ENCODE results near the gene MTLN. TPM values are rescaled to one million over a fixed set of nuclear protein-coding genes. Genes with fewer than 3 reads are reported as not detected.
A peak's percentile ranks its signal among the peaks of the same experiment; 100 is the strongest.

The MTLN gene
- total and polyA plus RNA-seq, 2 of the 8 experiments (the other 6 are each of a cell fraction or from before 2014, with no cell fraction given) = 38.6 to 104 TPM

GRCh38 chr2:110211938-110212858 lies at the start of gene MTLN (continued):
- TF ChIP-seq SIN3A (conservative IDR thresholded peaks at IDR 0.05 in 1 of 2, IDR thresholded peaks at IDR 0.05 in 1 of 2; ENCODE audit: low read depth in 1 of 2, low read length in 2 of 2) = peak; percentile 80 to 93; a peak in 3 of 4 replicates
- TF ChIP-seq JUND (IDR thresholded peaks at IDR 0.05; ENCODE audit: low read length) = no peak
- TF ChIP-seq TEAD4 (IDR thresholded peaks at IDR 0.05; ENCODE audit: low read depth, low read length) = no peak
- TF ChIP-seq MAFK (IDR thresholded peaks at IDR 0.05; ENCODE audit: low read depth, low read length) = no peak
- no peak for TF ChIP-seq SRF (IDR thresholded peaks at IDR 0.05; ENCODE audit: low read depth, low read length)
- TF ChIP-seq KDM1A (IDR thresholded peaks at IDR 0.05; ENCODE audit: borderline replicate concordance, low read length) = no peak
- no peak for TF ChIP-seq TCF12 (IDR thresholded peaks at IDR 0.05; ENCODE audit: low read depth, low read length)
- no peak for TF ChIP-seq SUZ12 (IDR thresholded peaks at IDR 0.05; ENCODE audit: low read length)
- no peak for TF ChIP-seq JUN (IDR thresholded peaks at IDR 0.05; ENCODE audit: low read depth, low read length)
- 0 out of 4 replicates have a peak, but pooled peaks of 1 of the 2 experiments have one; percentile 29 for TF ChIP-seq HDAC2 (IDR thresholded peaks at IDR 0.05; ENCODE audit: borderline replicate concordance in 1 of 2, low read depth in 2 of 2, low read length in 2 of 2)
- TF ChIP-seq TAF1 (IDR thresholded peaks at IDR 0.05; ENCODE audit: low read depth, low read length) = peak; percentile 87
- no peak for TF ChIP-seq HDAC6 (IDR thresholded peaks at IDR 0.05; ENCODE audit: low read depth, low read length)
- TF ChIP-seq SAP30 (IDR thresholded peaks at IDR 0.05; ENCODE audit: insufficient read depth, insufficient replicate concordance, low read length) = no peak
- TF ChIP-seq GABPA (IDR thresholded peaks at IDR 0.05; ENCODE audit: borderline replicate concordance, insufficient read depth, low read length) = no peak
- no peak for TF ChIP-seq RFX5 (IDR thresholded peaks at IDR 0.05; ENCODE audit: borderline replicate concordance, low read depth, low read length)
- no peak for TF ChIP-seq GTF2F1 (IDR thresholded peaks at IDR 0.05; ENCODE audit: borderline replicate concordance, low read depth, low read length)
- TF ChIP-seq CEBPB (IDR thresholded peaks at IDR 0.05; ENCODE audit: low read depth, low read length) = no peak
- TF ChIP-seq SIX5 (IDR thresholded peaks at IDR 0.05; ENCODE audit: low read depth, low read length) = no peak
- no peak for TF ChIP-seq SIRT6 (IDR thresholded peaks at IDR 0.05; ENCODE audit: low read length)
- TF ChIP-seq BRCA1 (IDR thresholded peaks at IDR 0.05; ENCODE audit: low read depth, low read length) = no peak
- TF ChIP-seq, protein P1, sequence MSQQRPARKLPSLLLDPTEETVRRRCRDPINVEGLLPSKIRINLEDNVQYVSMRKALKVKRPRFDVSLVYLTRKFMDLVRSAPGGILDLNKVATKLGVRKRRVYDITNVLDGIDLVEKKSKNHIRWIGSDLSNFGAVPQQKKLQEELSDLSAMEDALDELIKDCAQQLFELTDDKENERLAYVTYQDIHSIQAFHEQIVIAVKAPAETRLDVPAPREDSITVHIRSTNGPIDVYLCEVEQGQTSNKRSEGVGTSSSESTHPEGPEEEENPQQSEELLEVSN (IDR thresholded peaks at IDR 0.05) = peak; percentile 57; the same call in 1 of the 2 replicates
- TF ChIP-seq CBX8 (IDR thresholded peaks at IDR 0.05; ENCODE audit: borderline replicate concordance, low read depth, low read length) = no peak

Measured in H1 (cell line).